NB4 (cell line): ENCODE results near the gene RNF212.

Experiments used
- DNase-seq: peaks from one replicate; pipeline ENCODE4 v3.0.0; 2010; ENCODE audit warnings: low read depth
- H3K4me3 ChIP-seq: one replicate; pipeline ENCODE4 v1.5.1; 2011; ENCODE audit warnings: mild to moderate bottlenecking, low read depth, low read length, moderate library complexity
- MYC ChIP-seq: IDR thresholded peaks from 2 replicates; pipeline ENCODE4 v1.6.1; 2011; ENCODE audit warnings: low read depth, low read length
- POLR2A ChIP-seq: IDR thresholded peaks from 2 replicates; pipeline ENCODE4 v1.6.1; 2011; ENCODE audit warnings: mild to moderate bottlenecking; ENCODE audit not compliant: insufficient read length; ENCODE audit errors: extremely low read depth
- TF ChIP-seq, protein P1 (sequence below): IDR thresholded peaks from 2 replicates; pipeline ENCODE4 v1.6.1; 2011; ENCODE audit warnings: low read depth, low read length
- TF ChIP-seq, protein P2 (sequence below): IDR thresholded peaks from one replicate; pipeline ENCODE4 v1.5.1; 2012; ENCODE audit warnings: low read depth, low read length

Gene RNF212

GRCh38 chr4:1023075-1023640, 90.2 kb downstream of the RNF212 start:
- DNase-seq, result no peak
- TF ChIP-seq POLR2A (no peak), MYC (no peak)
- TF ChIP-seq, protein P1, sequence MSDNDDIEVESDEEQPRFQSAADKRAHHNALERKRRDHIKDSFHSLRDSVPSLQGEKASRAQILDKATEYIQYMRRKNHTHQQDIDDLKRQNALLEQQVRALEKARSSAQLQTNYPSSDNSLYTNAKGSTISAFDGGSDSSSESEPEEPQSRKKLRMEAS, result no peak
- TF ChIP-seq, protein P2, sequence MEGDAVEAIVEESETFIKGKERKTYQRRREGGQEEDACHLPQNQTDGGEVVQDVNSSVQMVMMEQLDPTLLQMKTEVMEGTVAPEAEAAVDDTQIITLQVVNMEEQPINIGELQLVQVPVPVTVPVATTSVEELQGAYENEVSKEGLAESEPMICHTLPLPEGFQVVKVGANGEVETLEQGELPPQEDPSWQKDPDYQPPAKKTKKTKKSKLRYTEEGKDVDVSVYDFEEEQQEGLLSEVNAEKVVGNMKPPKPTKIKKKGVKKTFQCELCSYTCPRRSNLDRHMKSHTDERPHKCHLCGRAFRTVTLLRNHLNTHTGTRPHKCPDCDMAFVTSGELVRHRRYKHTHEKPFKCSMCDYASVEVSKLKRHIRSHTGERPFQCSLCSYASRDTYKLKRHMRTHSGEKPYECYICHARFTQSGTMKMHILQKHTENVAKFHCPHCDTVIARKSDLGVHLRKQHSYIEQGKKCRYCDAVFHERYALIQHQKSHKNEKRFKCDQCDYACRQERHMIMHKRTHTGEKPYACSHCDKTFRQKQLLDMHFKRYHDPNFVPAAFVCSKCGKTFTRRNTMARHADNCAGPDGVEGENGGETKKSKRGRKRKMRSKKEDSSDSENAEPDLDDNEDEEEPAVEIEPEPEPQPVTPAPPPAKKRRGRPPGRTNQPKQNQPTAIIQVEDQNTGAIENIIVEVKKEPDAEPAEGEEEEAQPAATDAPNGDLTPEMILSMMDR, result no peak

DNA sequence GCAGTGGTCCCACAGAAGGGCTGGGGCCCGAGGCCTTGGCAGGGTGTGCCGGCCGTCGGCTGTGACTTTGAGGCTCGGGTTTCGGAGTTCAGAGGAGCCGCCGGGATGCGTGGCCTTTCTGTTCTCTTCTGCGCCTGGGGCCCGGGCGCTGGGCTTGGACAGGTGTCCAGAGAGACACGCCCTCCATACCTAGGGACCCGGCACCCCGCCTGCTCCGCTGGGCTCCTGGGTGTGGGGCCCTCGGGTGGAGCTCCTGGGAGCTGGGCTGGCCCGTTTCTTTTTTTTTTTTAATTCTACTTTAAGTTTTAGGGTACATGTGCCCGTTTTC, 90.7 kb downstream of the RNF212 start:
- no peak for DNase-seq
- TF ChIP-seq, protein P2, result no peak
- no peak for TF ChIP-seq MYC
- TF ChIP-seq, protein P1, result no peak
- no peak for TF ChIP-seq POLR2A
- H3K4me3 ChIP-seq, result no peak overlapping the region

More at GRCh38 chr4:1023075-1023640, 90.2 kb downstream of the RNF212 start:
- H3K4me3 ChIP-seq, result no peak overlapping the region

DNA sequence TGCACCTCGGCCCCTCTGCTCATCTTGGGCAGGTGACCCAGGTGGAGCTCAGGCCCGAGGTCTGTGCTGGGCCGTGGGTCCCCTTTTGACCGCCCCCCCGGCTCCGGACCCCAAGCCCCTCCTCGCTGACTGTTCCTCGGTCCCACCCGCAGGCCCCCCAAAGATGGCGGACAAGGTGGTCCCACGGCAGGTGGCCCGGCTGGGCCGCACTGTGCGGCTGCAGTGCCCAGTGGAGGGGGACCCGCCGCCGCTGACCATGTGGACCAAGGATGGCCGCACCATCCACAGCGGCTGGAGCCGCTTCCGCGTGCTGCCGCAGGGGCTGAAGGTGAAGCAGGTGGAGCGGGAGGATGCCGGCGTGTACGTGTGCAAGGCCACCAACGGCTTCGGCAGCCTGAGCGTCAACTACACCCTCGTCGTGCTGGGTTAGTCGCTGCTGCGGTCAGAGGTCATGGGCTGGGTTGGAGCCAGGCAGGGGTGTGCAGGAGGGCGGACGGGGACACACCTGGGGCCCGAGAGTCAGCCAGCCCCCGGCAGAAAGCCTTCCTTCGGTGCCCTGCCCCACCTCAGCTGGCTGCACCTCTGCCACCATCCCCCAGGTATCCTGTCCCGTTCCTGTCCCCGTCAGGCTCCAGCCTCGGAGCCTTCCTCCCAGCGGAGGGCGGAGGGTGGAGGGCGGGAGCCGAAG, 91.2 kb downstream of the RNF212 start:
- TF ChIP-seq, protein P2, result no peak
- TF ChIP-seq POLR2A, result no peak
- no peak for TF ChIP-seq MYC
- TF ChIP-seq, protein P1, result no peak
- H3K4me3 ChIP-seq, result no peak overlapping the region
- DNase-seq, result no peak
